WTC11 (cell line): ENCODE data around the gene OR5AR1. TPM values are rescaled to one million over a fixed set of nuclear protein-coding genes. Genes with fewer than 3 reads are reported as not detected.
A peak's percentile ranks its signal among the peaks of the same experiment; 100 is the strongest.

Source experiments
- ATAC-seq: fragments of 200-7000 bp; cut with Tn5 transposase; 2 replicates; pipeline ENCODE4 v1.10.0; 2021; ENCODE audit warnings: mild to moderate bottlenecking, moderate library complexity
- CTCF ChIA-PET: fragments of 300-600 bp; sonication (Branson Sonifier 250); formaldehyde crosslinking; loops from one replicate; lab custom pipeline; 2021; ENCODE audit warnings: antibody characterized with exemption; lab: Charles Lee
- POLR2A ChIA-PET: fragments of 350-600 bp; sonication (Branson Sonifier 250); formaldehyde crosslinking; loops from one replicate; lab custom pipeline; 2021; ENCODE audit warnings: antibody characterized with exemption; lab: Charles Lee
- DNase-seq: peaks from one replicate; pipeline ENCODE4 v3.0.0; 2021; ENCODE audit warnings: low spot score
- H3K27ac Mint-ChIP-seq: 2 replicates; pipeline ENCODE4 v1.8.0; 2021; ENCODE audit warnings: mixed read lengths
- H3K27me3 Mint-ChIP-seq: 2 replicates; pipeline ENCODE4 v1.8.0; 2021; ENCODE audit warnings: low read depth, mild to moderate bottlenecking, moderate library complexity, mixed read lengths
- H3K36me3 Mint-ChIP-seq: 2 replicates; pipeline ENCODE4 v1.8.0; 2021; ENCODE audit warnings: mixed read lengths
- H3K4me1 Mint-ChIP-seq: 2 replicates; pipeline ENCODE4 v1.8.0; 2022; ENCODE audit warnings: mixed read lengths
- H3K4me3 Mint-ChIP-seq: 2 replicates; pipeline ENCODE4 v1.8.0; 2021; ENCODE audit warnings: mild to moderate bottlenecking, moderate library complexity, mixed read lengths
- H3K9me3 Mint-ChIP-seq: 2 replicates; pipeline ENCODE4 v1.8.0; 2021; ENCODE audit warnings: mixed read lengths
- CREM ChIP-seq: sonication (generic); formaldehyde crosslinking; IDR thresholded peaks from 2 replicates; pipeline ENCODE4 v1.8.1; 2022; ENCODE audit warnings: mild to moderate bottlenecking, missing genetic modification reagents, moderate library complexity
- FOXP4 ChIP-seq: sonication (generic); formaldehyde crosslinking; IDR thresholded peaks from 2 replicates; pipeline ENCODE4 v1.8.0; 2022; ENCODE audit warnings: mild to moderate bottlenecking, missing genetic modification reagents
- IRF1 ChIP-seq: sonication (generic); formaldehyde crosslinking; IDR thresholded peaks from 2 replicates; pipeline ENCODE4 v1.8.0; 2023; ENCODE audit warnings: missing genetic modification reagents
- JUN ChIP-seq: sonication (generic); formaldehyde crosslinking; IDR thresholded peaks from 2 replicates; pipeline ENCODE4 v1.8.0; 2023; ENCODE audit warnings: mild to moderate bottlenecking, missing genetic modification reagents
- MYBL2 ChIP-seq: sonication (generic); formaldehyde crosslinking; IDR thresholded peaks from 2 replicates; pipeline ENCODE4 v1.8.1; 2023; ENCODE audit warnings: mild to moderate bottlenecking, moderate library complexity, missing genetic modification reagents
- NFYB ChIP-seq: sonication (generic); formaldehyde crosslinking; conservative IDR thresholded peaks from 2 replicates; pipeline ENCODE4 v1.8.0; 2022; ENCODE audit warnings: low read depth, missing genetic modification reagents
- NR1H2 ChIP-seq: sonication (generic); formaldehyde crosslinking; IDR thresholded peaks from 2 replicates; pipeline ENCODE4 v1.9.0; 2021; ENCODE audit warnings: mild to moderate bottlenecking, moderate library complexity, missing genetic modification reagents
- NR3C1 ChIP-seq: sonication (generic); formaldehyde crosslinking; conservative IDR thresholded peaks from 2 replicates; pipeline ENCODE4 v1.8.1; 2023; ENCODE audit warnings: low read depth, mild to moderate bottlenecking, missing genetic modification reagents
- SOX15 ChIP-seq: fragments of 250-450 bp; sonication (Bioruptor Pico); IDR thresholded peaks from 2 replicates; pipeline ENCODE4 v1.9.0; 2021; ENCODE audit warnings: mild to moderate bottlenecking
- STAT6 ChIP-seq: sonication (generic); formaldehyde crosslinking; conservative IDR thresholded peaks from 2 replicates; pipeline ENCODE4 v1.8.1; 2023; ENCODE audit warnings: mild to moderate bottlenecking, low read depth, missing genetic modification reagents, moderate library complexity
- TCF7 ChIP-seq: sonication (generic); formaldehyde crosslinking; IDR thresholded peaks from 2 replicates; pipeline ENCODE4 v1.8.0; 2022; ENCODE audit warnings: mild to moderate bottlenecking, low read depth, missing genetic modification reagents, moderate library complexity
- USF2 ChIP-seq: sonication (generic); formaldehyde crosslinking; IDR thresholded peaks from 2 replicates; pipeline ENCODE4 v1.8.1; 2023; ENCODE audit warnings: mild to moderate bottlenecking, missing genetic modification reagents, moderate library complexity
- ZBTB21 ChIP-seq: sonication (generic); formaldehyde crosslinking; IDR thresholded peaks from 2 replicates; pipeline ENCODE4 v1.8.1; 2023; ENCODE audit warnings: mild to moderate bottlenecking, missing genetic modification reagents, borderline replicate concordance
- ZNF219 ChIP-seq: sonication (generic); formaldehyde crosslinking; IDR thresholded peaks from 2 replicates; pipeline ENCODE4 v1.8.0; 2023; ENCODE audit warnings: missing genetic modification reagents, mild to moderate bottlenecking, borderline replicate concordance
- ZNF281 ChIP-seq: sonication (generic); formaldehyde crosslinking; IDR thresholded peaks from 2 replicates; pipeline ENCODE4 v1.8.0; 2023; ENCODE audit warnings: mild to moderate bottlenecking, missing genetic modification reagents
- ZNF512 ChIP-seq: sonication (generic); formaldehyde crosslinking; IDR thresholded peaks from 2 replicates; pipeline ENCODE4 v1.8.1; 2022; ENCODE audit warnings: missing genetic modification reagents, borderline replicate concordance
- ZNF671 ChIP-seq: fragments of 250-450 bp; sonication (Bioruptor Pico); IDR thresholded peaks from 2 replicates; pipeline ENCODE4 v1.8.0; 2021; ENCODE audit warnings: mild to moderate bottlenecking
- total RNA-seq: library from RNA; stranded (reverse); gene quantifications from 3 replicates; pipeline ENCODE4 v1.2.3, GENCODE V29; 2021

Gene OR5AR1
- total RNA-seq, 1 experiment from 2014 or later, result not detected

- no peak for TF ChIP-seq STAT6
- no peak for TF ChIP-seq ZNF512 (CRISPR knock-in tag)
These were observed 26.6 kb upstream of the OR5AR1 start (continued) for GRCh38 chr11:56636861-56637260.

GRCh38 chr11:56637500-56637899 is 26.0 kb upstream of the OR5AR1 start:
- Mint-ChIP-seq H3K9me3 (peaks cover 27% of the 10 kb centered on the region), H3K4me1 (no peaks in the 10 kb centered on the region), H3K27ac (no peak overlapping the region), H3K4me3 (no peak overlapping the region), H3K36me3 (no peaks in the 10 kb centered on the region)
- DNase-seq (no peak), ATAC-seq (no peak)
- ChIA-PET POLR2A (no interaction called here), CTCF (no interaction called here)
- TF ChIP-seq ZNF219 (CRISPR knock-in tag), result no peak
- no peak for TF ChIP-seq CREM
- no peak for TF ChIP-seq JUN (CRISPR knock-in tag)
- TF ChIP-seq ZNF281 (CRISPR knock-in tag), result no peak
- TF ChIP-seq NR1H2 (CRISPR knock-in tag), result no peak
- TF ChIP-seq ZNF671 (CRISPR knock-in tag), result no peak
- no peak for TF ChIP-seq MYBL2
- TF ChIP-seq NFYB (CRISPR knock-in tag), result no peak
- no peak for TF ChIP-seq ZNF512 (CRISPR knock-in tag)
- TF ChIP-seq, all 79 proteins: peak for 0
- H3K27me3 Mint-ChIP-seq, result no peaks in the 10 kb centered on the region

- TF ChIP-seq SOX15 (CRISPR knock-in tag), result no peak
- TF ChIP-seq NR3C1 (CRISPR knock-in tag), result no peak
- TF ChIP-seq, all 79 proteins: peak for 0
- Mint-ChIP-seq H3K27me3 (no peaks in the 10 kb centered on the region), H3K36me3 (no peaks in the 10 kb centered on the region), H3K4me1 (no peaks in the 10 kb centered on the region), H3K9me3 (peaks cover 15% of the 10 kb centered on the region), H3K27ac (no peak within 1 kb of the TSS), H3K4me3 (no peak within 1 kb of the TSS)
- POLR2A ChIA-PET, result no interaction called here
- CTCF ChIA-PET, result no interaction called here
- DNase-seq, result no peak
- ATAC-seq, result no peak
These were observed 21.1 kb upstream of the OR5AR1 start, which contains the start of gene OR5AP2 for GRCh38 chr11:56642339-56642738. TSS of gene OR5AP2 (minus strand) at chr11:56642439. CDS start at chr11:56642439, 0 bp downstream.

GRCh38 chr11:56659755-56660154 is 3.7 kb upstream of the OR5AR1 start:
- H3K9me3 Mint-ChIP-seq, result peaks cover 33% of the 10 kb centered on the region
- ATAC-seq (peak; percentile 98), DNase-seq (no peak)
- H3K4me1 Mint-ChIP-seq, result peaks cover 44% of the 10 kb centered on the region
- POLR2A ChIA-PET, result no interaction called here
- peak overlapping the region; percentile 57 for H3K4me3 Mint-ChIP-seq
- peak overlapping the region; percentile 95 for H3K27ac Mint-ChIP-seq
- CTCF ChIA-PET, result no interaction called here
- peaks cover 43% of the 10 kb centered on the region for H3K36me3 Mint-ChIP-seq
- peaks cover 28% of the 10 kb centered on the region for H3K27me3 Mint-ChIP-seq
- no peak for TF ChIP-seq ZBTB21 (CRISPR knock-in tag)
- TF ChIP-seq USF2 (CRISPR knock-in tag), result no peak
- peak; percentile 52; the same call in 1 of the 2 replicates for TF ChIP-seq FOXP4 (CRISPR knock-in tag)
- TF ChIP-seq TCF7, result no peak
- no peak for TF ChIP-seq IRF1 (CRISPR knock-in tag)
